ENCODE measurements around the gene TELO2.

TELO2 gene

DNA sequence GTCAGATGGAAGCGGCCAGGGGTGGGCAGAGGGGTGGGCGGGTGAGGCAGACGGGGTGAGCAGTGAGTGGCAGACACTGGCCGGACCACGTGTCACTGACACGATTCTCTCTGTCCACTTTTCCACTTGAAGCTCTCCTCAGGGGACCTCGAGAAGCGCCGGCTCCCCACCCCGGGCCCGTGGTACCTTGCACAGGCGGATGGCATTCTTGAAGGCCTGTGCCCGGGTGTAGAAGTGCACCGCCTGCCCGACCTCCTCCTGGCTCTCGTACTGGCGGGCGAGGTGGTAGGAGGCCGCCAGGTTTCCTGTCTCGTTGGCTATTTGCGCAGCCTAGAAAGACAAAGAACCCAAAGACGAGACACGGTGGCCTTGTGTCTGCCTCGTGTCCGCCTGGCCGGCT, 31.2 kb downstream of the TELO2 start:
- Histone ChIP-seq H3K27me3 (no peaks in the 10 kb centered on the region), H3K4me3 (no peak overlapping the region), H3K36me3 (peaks cover 5 to 57% (median 35%) of the 10 kb centered on the region in 3 donors), H3K9me3 (no peaks in the 10 kb centered on the region), H3K4me1 (peaks cover 0 to 4% (median 0%) of the 10 kb centered on the region in 4 donors), H3K27ac (no peak overlapping the region)
- intact Hi-C loops (cut with DNase I; ENCODE audit: low total_unique reads): no loop called here
- TF ChIP-seq, protein P1, sequence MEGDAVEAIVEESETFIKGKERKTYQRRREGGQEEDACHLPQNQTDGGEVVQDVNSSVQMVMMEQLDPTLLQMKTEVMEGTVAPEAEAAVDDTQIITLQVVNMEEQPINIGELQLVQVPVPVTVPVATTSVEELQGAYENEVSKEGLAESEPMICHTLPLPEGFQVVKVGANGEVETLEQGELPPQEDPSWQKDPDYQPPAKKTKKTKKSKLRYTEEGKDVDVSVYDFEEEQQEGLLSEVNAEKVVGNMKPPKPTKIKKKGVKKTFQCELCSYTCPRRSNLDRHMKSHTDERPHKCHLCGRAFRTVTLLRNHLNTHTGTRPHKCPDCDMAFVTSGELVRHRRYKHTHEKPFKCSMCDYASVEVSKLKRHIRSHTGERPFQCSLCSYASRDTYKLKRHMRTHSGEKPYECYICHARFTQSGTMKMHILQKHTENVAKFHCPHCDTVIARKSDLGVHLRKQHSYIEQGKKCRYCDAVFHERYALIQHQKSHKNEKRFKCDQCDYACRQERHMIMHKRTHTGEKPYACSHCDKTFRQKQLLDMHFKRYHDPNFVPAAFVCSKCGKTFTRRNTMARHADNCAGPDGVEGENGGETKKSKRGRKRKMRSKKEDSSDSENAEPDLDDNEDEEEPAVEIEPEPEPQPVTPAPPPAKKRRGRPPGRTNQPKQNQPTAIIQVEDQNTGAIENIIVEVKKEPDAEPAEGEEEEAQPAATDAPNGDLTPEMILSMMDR (IDR thresholded peaks at IDR 0.05): no peak
- DNase-seq: no peak

DNA sequence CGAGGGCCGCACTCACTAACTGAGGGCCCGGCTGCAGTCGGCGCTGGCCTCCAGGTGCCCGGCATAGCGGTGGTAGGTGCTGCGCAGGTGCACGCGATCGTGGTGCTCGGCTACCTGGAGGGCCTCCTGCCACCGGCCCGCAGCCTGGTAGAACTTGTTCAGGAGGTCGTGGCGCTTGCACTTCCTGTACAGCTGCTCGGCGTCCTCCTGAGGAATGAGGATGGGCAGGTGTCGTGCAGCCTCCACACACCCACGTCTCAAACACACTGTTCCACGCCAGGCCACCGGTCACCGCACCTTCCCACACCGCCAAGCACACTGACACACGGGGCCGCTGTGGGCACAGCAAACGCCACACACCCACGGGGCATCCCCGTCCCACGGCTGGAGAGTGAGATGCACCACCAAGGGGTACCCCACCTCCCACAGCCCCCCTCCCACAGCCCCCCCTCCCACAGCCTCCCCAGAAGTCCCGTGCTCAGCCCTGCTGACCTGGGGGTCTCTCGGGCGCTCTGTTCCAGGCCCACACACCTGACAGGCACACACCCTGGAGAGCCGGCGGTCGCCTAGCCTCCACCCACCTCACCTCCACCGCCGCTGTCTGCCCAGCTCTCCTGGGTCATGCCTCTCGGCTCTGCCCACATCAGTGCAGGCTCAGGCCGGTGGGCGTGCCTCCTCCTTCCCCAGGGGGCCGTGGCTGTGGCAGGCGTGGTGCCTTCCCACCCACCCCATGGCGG, 32.9 kb downstream of the TELO2 start:
- H3K4me3 ChIP-seq: no peak overlapping the region
- H3K36me3 ChIP-seq: peaks cover 5 to 41% (median 20%) of the 10 kb centered on the region in 3 donors
- intact Hi-C loops (cut with DNase I; ENCODE audit: low total_unique reads): no loop called here
- H3K9me3 ChIP-seq: no peaks in the 10 kb centered on the region
- TF ChIP-seq, protein P1 (IDR thresholded peaks at IDR 0.05): no peak
- no peaks in the 10 kb centered on the region for H3K27me3 ChIP-seq
- DNase-seq: no peak
- no peak overlapping the region for H3K27ac ChIP-seq
- H3K4me1 ChIP-seq: peaks cover 0 to 12% (median 4%) of the 10 kb centered on the region in 4 donors

DNA sequence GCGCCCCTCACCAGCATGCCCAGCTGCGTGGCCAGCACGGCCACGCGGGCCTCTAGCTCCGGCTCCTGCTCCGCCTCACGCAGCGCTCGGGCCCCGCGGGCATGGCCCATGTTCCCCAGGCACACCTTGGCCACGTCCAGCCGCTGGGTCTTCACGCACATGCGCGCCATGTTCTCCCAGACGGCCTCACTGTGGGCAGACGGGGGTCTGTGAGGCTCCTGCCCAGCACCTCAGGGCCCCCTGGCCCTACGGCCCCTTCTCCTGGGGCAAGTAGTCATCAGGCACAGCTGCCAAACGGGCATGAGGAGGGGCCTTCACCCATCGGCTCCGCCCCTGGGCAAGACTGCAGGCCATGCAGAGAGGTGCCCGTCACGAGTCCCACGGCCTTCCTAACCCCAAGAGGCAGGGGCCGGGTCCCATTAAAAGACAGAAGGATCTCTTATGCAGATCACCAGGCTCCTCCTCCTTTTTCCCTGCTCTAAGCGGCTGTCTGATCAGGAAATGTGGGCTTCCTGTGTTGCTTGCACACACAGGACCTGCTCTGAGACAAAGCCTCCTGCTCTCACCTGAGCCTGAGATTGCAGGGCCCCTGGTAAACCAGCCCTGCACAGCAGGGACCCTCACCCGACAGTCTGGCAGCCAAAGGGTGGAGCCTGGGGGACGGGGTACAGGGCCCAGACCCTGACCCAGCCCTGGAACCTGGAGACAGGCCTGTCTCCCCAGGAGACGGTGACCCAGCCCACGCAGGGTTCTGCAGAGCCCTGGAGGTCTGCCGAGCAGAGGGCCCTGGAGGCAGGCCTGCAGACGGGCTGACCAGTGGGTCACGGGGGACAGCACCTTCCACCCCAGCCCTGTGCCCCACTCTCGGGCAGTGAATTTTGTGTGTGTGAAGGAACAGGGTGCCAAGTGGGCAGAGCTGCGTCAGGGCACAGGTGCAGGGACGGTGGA, 33.7 kb downstream of the TELO2 start:
- H3K9me3 ChIP-seq: no peaks in the 10 kb centered on the region
- no peak for DNase-seq
- intact Hi-C loops (cut with DNase I; ENCODE audit: low total_unique reads): no loop called here
- peaks cover 0 to 20% (median 11%) of the 10 kb centered on the region in 4 donors for H3K4me1 ChIP-seq
- H3K4me3 ChIP-seq: no peak overlapping the region
- no peak overlapping the region for H3K27ac ChIP-seq
- H3K36me3 ChIP-seq: peaks cover 5 to 35% (median 20%) of the 10 kb centered on the region in 3 donors
- TF ChIP-seq, protein P1 (IDR thresholded peaks at IDR 0.05): no peak
- no peaks in the 10 kb centered on the region for H3K27me3 ChIP-seq

DNA sequence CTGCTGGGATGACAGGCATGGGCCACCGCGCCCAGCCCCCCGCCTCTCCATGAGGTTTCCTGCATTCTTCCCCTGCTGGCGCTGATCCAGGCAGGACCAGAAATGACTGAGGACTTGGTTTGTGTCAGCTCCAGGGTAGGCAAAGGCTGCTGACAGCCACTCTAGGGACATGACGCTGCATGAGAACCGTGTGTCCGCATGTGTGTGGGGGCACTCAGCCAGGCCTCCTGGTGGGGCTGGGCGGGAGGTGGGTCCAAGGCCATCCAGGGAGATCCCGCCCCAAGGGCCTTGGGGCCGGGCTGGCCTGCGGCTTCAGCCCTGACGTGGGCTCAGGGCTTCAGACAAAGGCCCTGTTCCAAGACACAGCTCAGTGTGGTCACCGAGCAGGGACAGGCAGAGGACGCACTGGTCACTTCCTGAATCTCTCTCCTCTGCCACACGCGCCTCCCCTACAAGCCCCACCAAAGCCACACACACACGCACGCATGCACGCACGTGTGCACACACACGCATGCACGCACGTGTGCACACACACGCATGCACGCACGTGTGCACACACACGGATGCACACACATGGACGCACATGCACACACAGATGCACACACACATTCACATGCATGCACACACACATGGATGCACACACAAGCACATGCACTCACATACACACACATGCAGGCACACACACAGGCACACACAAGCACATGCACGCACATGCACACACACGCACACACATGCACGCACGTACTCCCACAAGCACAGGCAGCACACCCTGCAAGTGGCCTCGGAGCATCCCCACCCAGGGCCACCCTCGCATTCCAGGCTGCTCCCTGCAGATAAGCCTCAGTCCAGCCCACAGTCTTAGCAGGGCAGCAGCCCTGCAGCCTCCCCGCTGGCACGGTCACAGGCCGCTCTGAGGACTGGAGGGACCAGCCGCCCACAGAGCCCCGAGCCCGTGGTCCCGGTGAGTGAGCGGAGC, 35.0 kb downstream of the TELO2 start:
- Histone ChIP-seq H3K27ac (no peak overlapping the region), H3K36me3 (peaks cover 5 to 23% (median 17%) of the 10 kb centered on the region in 3 donors), H3K4me1 (peaks cover 0 to 32% (median 23%) of the 10 kb centered on the region in 4 donors), H3K4me3 (no peak overlapping the region), H3K27me3 (no peaks in the 10 kb centered on the region), H3K9me3 (no peaks in the 10 kb centered on the region)
- DNase-seq: no peak
- TF ChIP-seq, protein P1 (IDR thresholded peaks at IDR 0.05): no peak
- intact Hi-C loops (cut with DNase I; ENCODE audit: low total_unique reads): no loop called here
